Mammary epithelial cell (primary cell): ENCODE data around the gene ARPC1A.

ENCODE experiments used
- CTCF ChIP-seq, 2 donors: IDR thresholded peaks in 1 of 2; conservative IDR thresholded peaks in 1 of 2; 2 replicates each; pipeline ENCODE4 v1.5.1; 2011 to 2012; ENCODE audit warnings: inconsistent platforms in 2 of 2, low read length in 2 of 2, mild to moderate bottlenecking in 2 of 2, control low read depth in 1 of 2, low read depth in 1 of 2; ENCODE audit not compliant: insufficient read depth in 1 of 2; ENCODE audit errors: extremely low read depth in 1 of 2
- EZH2 ChIP-seq: IDR thresholded peaks from 2 replicates; pipeline ENCODE4 v1.6.1; 2012; ENCODE audit warnings: low read length, inconsistent platforms, borderline replicate concordance

- TF ChIP-seq CTCF (conservative IDR thresholded peaks at IDR 0.05 in 1 of 2, IDR thresholded peaks at IDR 0.05 in 1 of 2; ENCODE audit: extremely low read depth in 1 of 2, insufficient read depth in 1 of 2, low read depth in 1 of 2, low read length in 2 of 2), result no peak
- no peak for TF ChIP-seq EZH2
Measured at GRCh38 chr7:99290980-99291607, 34.6 kb upstream of the ARPC1A start.
